HepG2 (cell line): Measurements from ENCODE around the gene PRKRIP1. TPM values are rescaled to one million over a fixed set of nuclear protein-coding genes. Genes with fewer than 3 reads are reported as not detected.
A peak's percentile ranks its signal among the peaks of the same experiment; 100 is the strongest.

Source experiments
- BHLHE40 ChIP-seq: IDR thresholded peaks from 2 replicates; pipeline ENCODE4 v1.6.1; 2011; ENCODE audit warnings: low read length, improper control_type of control experiment
- CEBPG ChIP-seq: IDR thresholded peaks from 2 replicates; pipeline ENCODE4 v1.6.1; 2016
- EHMT2 ChIP-seq: fragments of 200-600 bp; sonication (generic); IDR thresholded peaks from 2 replicates; pipeline ENCODE4 v1.7.0; 2017; ENCODE audit warnings: antibody characterized with exemption, low read depth, low read length, borderline replicate concordance
- NCOA1 ChIP-seq: sonication (generic); formaldehyde crosslinking; IDR thresholded peaks from 2 replicates; pipeline ENCODE4 v1.9.0; 2021; ENCODE audit warnings: missing genetic modification reagents
- POLR2AphosphoS5 ChIP-seq: IDR thresholded peaks from 2 replicates; pipeline ENCODE4 v1.6.1; 2012; ENCODE audit warnings: low read depth, low read length
- SIN3A ChIP-seq: IDR thresholded peaks from 2 replicates; pipeline ENCODE4 v1.6.1; 2011; ENCODE audit warnings: low read depth, mild to moderate bottlenecking, control low read depth, low read length, borderline replicate concordance
- ZBTB7A ChIP-seq: sonication (generic); formaldehyde crosslinking; IDR thresholded peaks from 2 replicates; pipeline ENCODE4 v1.8.0; 2022; ENCODE audit warnings: mild to moderate bottlenecking, missing genetic modification reagents
- ZGPAT ChIP-seq: IDR thresholded peaks from 2 replicates; pipeline ENCODE4 v1.6.1; 2016; ENCODE audit warnings: mild to moderate bottlenecking
- ZHX2 ChIP-seq, 2 experiments: sonication (generic) in 1 of 2; formaldehyde crosslinking in 1 of 2; IDR thresholded peaks; 2 replicates each; pipeline versions ENCODE4 v1.6.1 to v1.9.0; 2014 to 2022; ENCODE audit warnings: antibody characterized with exemption in 1 of 2, borderline replicate concordance in 1 of 2, inconsistent platforms in 1 of 2, low read depth in 1 of 2, missing genetic modification reagents in 1 of 2
- ZNF10 ChIP-seq: sonication (generic); formaldehyde crosslinking; IDR thresholded peaks from 2 replicates; pipeline ENCODE4 v1.4.0; 2020; ENCODE audit warnings: mild to moderate bottlenecking, low read depth, missing genetic modification reagents, borderline replicate concordance
- ZNF138 ChIP-seq: sonication (generic); formaldehyde crosslinking; IDR thresholded peaks from 2 replicates; pipeline ENCODE4 v1.5.0; 2020; ENCODE audit warnings: mild to moderate bottlenecking, low read depth, missing genetic modification reagents
- ZNF891 ChIP-seq: sonication (generic); formaldehyde crosslinking; IDR thresholded peaks from 2 replicates; pipeline ENCODE4 v1.5.0; 2020; ENCODE audit warnings: mild to moderate bottlenecking, missing genetic modification reagents
- ZSCAN31 ChIP-seq: sonication (generic); formaldehyde crosslinking; IDR thresholded peaks from 2 replicates; pipeline ENCODE4 v1.5.0; 2020; ENCODE audit warnings: low read depth, mild to moderate bottlenecking, missing genetic modification reagents
- polyA plus RNA-seq, 8 experiments: library from polyadenylated mRNA; depleted of rRNA in 3 of 8; stranded (reverse) in 7 of 8; unstranded in 1 of 8; fragments of >200 nt; fragmentation: Illumina TruSeq in 4 of 8; extraction: Trizol in 4 of 8; gene quantifications; 2 replicates each; pipeline versions ENCODE4 v1.2.1 to v1.2.3, GENCODE V29; 2011 to 2016; ENCODE audit warnings: low read depth in 4 of 8, missing spikeins in 1 of 8, mixed read lengths in 1 of 8; ENCODE audit not compliant: insufficient read depth in 1 of 8
- total RNA-seq, 5 experiments: library from RNA; depleted of rRNA; stranded (reverse); fragments of >200 nt; fragmentation: Illumina TruSeq; extraction: Trizol; gene quantifications; 2 replicates each; pipeline ENCODE4 v1.2.3, GENCODE V29; 2016; ENCODE audit warnings: low read depth in 1 of 5
- TF ChIP-seq, protein P1 (sequence below): sonication (generic); formaldehyde crosslinking; IDR thresholded peaks from 2 replicates; pipeline ENCODE4 v1.5.0; 2020; ENCODE audit warnings: mild to moderate bottlenecking, missing genetic modification reagents

The PRKRIP1 gene
- total and polyA plus RNA-seq, 2 of the 13 experiments (the other 11 are each of a cell fraction or from before 2014, with no cell fraction given) = 13.2 to 16.8 TPM

DNA sequence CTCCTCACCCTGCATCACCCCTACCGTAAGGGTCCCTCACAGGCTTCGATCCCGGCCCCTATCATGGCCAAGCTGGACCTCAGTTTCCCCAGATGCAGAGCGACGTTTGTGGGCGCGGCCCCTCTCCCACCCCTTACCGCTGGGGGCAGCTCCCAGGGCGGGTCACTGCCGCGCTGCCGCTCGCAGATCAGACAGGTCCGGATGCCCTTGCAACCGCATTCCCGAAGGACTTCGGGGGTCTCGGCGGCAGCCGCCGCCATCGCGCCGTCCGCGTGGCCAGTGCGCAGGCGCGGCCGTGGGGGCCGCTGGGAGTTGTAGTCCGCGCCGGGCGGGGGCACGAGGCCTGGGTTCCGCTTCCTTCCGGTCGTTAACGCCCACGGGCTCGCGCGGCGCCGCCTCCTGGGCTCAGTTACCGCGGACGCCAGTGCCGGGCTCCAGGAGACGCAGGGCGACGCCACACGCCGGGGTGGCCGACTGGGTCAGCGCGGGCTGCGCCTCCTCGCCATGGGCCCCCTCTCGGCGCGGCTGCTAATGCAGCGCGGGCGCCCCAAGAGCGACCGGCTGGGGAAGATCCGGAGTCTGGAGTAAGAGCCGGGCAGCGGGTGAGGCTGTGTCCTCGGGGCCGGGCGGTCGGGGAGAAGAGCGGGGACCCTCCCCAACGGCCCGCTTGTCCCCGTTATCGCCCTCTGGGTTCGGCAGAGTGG lies 68.6 kb downstream of the PRKRIP1 start, which contains the start of the genes ALKBH4 and LRWD1 (continued):
- TF ChIP-seq ZHX2 (IDR thresholded peaks at IDR 0.05; ENCODE audit: low read depth) = no peak
- peak; percentile 43; the same call in 1 of the 2 replicates for TF ChIP-seq ZHX2 (CRISPR knock-in tag; IDR thresholded peaks at IDR 0.05; ENCODE audit: borderline replicate concordance)
- TF ChIP-seq ZGPAT (CRISPR knock-in tag) = peak; percentile 40; the same call in 1 of the 2 replicates
- peak; percentile 85; the same call in 1 of the 2 replicates for TF ChIP-seq SIN3A
- TF ChIP-seq BHLHE40 = 0 out of 2 replicates have a peak, but pooled peaks have one; percentile 37
- TF ChIP-seq, protein P1, sequence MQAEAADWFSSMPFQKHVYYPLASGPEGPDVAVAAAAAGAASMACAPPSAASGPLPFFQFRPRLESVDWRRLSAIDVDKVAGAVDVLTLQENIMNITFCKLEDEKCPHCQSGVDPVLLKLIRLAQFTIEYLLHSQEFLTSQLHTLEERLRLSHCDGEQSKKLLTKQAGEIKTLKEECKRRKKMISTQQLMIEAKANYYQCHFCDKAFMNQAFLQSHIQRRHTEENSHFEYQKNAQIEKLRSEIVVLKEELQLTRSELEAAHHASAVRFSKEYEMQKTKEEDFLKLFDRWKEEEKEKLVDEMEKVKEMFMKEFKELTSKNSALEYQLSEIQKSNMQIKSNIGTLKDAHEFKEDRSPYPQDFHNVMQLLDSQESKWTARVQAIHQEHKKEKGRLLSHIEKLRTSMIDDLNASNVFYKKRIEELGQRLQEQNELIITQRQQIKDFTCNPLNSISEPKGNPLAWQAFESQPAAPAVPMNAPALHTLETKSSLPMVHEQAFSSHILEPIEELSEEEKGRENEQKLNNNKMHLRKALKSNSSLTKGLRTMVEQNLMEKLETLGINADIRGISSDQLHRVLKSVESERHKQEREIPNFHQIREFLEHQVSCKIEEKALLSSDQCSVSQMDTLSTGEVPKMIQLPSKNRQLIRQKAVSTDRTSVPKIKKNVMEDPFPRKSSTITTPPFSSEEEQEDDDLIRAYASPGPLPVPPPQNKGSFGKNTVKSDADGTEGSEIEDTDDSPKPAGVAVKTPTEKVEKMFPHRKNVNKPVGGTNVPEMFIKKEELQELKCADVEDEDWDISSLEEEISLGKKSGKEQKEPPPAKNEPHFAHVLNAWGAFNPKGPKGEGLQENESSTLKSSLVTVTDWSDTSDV = peak; percentile 90; the same call in 1 of the 2 replicates
- TF ChIP-seq ZSCAN31 (CRISPR knock-in tag) = peak; percentile 83; the same call in 1 of the 2 replicates
- TF ChIP-seq EHMT2 = no peak
- peak; percentile 70 for TF ChIP-seq POLR2AphosphoS5
- peak; percentile 18; the same call in 1 of the 2 replicates for TF ChIP-seq CEBPG (CRISPR knock-in tag)
- TF ChIP-seq ZNF138 = peak; percentile 47; the same call in 1 of the 2 replicates
- no peak; the same call in 1 of the 2 replicates for TF ChIP-seq ZBTB7A (CRISPR knock-in tag)
- peak; percentile 79; the same call in 1 of the 2 replicates for TF ChIP-seq ZNF891
- TF ChIP-seq NCOA1 = peak; percentile 91; the same call in 1 of the 2 replicates
- TF ChIP-seq ZNF10 (CRISPR knock-in tag) = 0 out of 2 replicates have a peak, but pooled peaks have one; percentile 53
